ENCODE results near the gene ARHGEF40. TPM values are rescaled to one million over a fixed set of nuclear protein-coding genes. Genes with fewer than 3 reads are reported as not detected.

Gene ARHGEF40
- 53.6 and 64.6 TPM in 2 replicates for total RNA-seq

GRCh38 chr14:21070083-21070609, at the start of gene ARHGEF40:
Gene ARHGEF40, plus strand, starts transcription at chr14:21070304. Its CDS starts 93 bp downstream, at chr14:21070397.

GRCh38 chr14:21024585-21025370, 45.3 kb upstream of the ARHGEF40 start, which contains the start of gene NDRG2:
Gene NDRG2, minus strand, starts transcription at chr14:21025061. Its CDS starts 1,746 bp downstream, at chr14:21023315.

GRCh38 chr14:21029917-21030316, 40.2 kb upstream of the ARHGEF40 start, which contains the start of gene TPPP2:
Gene TPPP2, plus strand, starts transcription at chr14:21030217. Its CDS starts 365 bp downstream, at chr14:21030582.

GRCh38 chr14:21034707-21035106, 35.4 kb upstream of the ARHGEF40 start, which contains the start of gene RNASE13:
Gene RNASE13, minus strand, starts transcription at chr14:21034807. Its CDS starts 519 bp downstream, at chr14:21034288.

GRCh38 chr14:21041676-21042433, 28.2 kb upstream of the ARHGEF40 start, which contains the start of gene RNASE7:
Gene RNASE7, plus strand, starts transcription at chr14:21042362. Its CDS starts 631 bp downstream, at chr14:21042993.

GRCh38 chr14:21057803-21058675, 12.1 kb upstream of the ARHGEF40 start, which contains the start of gene RNASE8:
Gene RNASE8, plus strand, starts transcription at chr14:21057822. Its CDS starts 71 bp downstream, at chr14:21057893.

GRCh38 chr14:21098076-21098891, 28.2 kb downstream of the ARHGEF40 start, which contains the start of gene ZNF219:
Gene ZNF219, minus strand, starts transcription at chr14:21098655. Its CDS starts 5,064 bp downstream, at chr14:21093591.

GRCh38 chr14:21100931-21101330, 30.8 kb downstream of the ARHGEF40 start, which contains the start of gene TMEM253:
Gene TMEM253, plus strand, starts transcription at chr14:21101066. Its CDS starts 278 bp downstream, at chr14:21101344.

Other genes with a start within 250 kb of the ARHGEF40 start
- not detected in 2 replicates for gene RNASE3, start 178.9 kb upstream of the ARHGEF40 start, total RNA-seq
- gene RNASE2, start 114.8 kb upstream of the ARHGEF40 start, total RNA-seq = not detected in 2 replicates
- 45.9 and 46.5 TPM in 2 replicates for gene METTL17, start 80.3 kb upstream of the ARHGEF40 start, total RNA-seq
- gene SLC39A2, start 71.0 kb upstream of the ARHGEF40 start, total RNA-seq = 0.25 TPM in 1 of 2 replicates, not detected in the other
- gene NDRG2, start 45.2 kb upstream of the ARHGEF40 start, total RNA-seq = 54.0 and 70.0 TPM in 2 replicates
- gene TPPP2, start 40.1 kb upstream of the ARHGEF40 start, total RNA-seq = not detected in 2 replicates
- not detected in 2 replicates for gene RNASE13, start 35.5 kb upstream of the ARHGEF40 start, total RNA-seq
- gene RNASE7, start 27.9 kb upstream of the ARHGEF40 start, total RNA-seq = not detected in 2 replicates
- gene RNASE8, start 12.5 kb upstream of the ARHGEF40 start, total RNA-seq = not detected in 2 replicates
- gene ZNF219, start 28.4 kb downstream of the ARHGEF40 start, total RNA-seq = 17.3 and 20.2 TPM in 2 replicates
- not detected in 2 replicates for gene TMEM253, start 30.8 kb downstream of the ARHGEF40 start, total RNA-seq
- gene OR5AU1, start 85.8 kb downstream of the ARHGEF40 start, total RNA-seq = not detected in 2 replicates
- gene HNRNPC, start 199.1 kb downstream of the ARHGEF40 start, total RNA-seq = 466 and 553 TPM in 2 replicates
- not detected in 2 replicates for gene RPGRIP1, start 209.8 kb downstream of the ARHGEF40 start, total RNA-seq

All from cardiac ventricle fibroblast (primary cell).